Measurements from ENCODE around the gene RUNX2.

The RUNX2 gene

GRCh38 chr6:45679163-45679562, 351.0 kb downstream of the RUNX2 start:
- ATAC-seq: no peak
- TF ChIP-seq ZFP30 (CRISPR knock-in tag; IDR thresholded peaks at IDR 0.05) (no peak), ESRRG (CRISPR knock-in tag; IDR thresholded peaks at IDR 0.05) (no peak), PATZ1 (CRISPR knock-in tag; IDR thresholded peaks at IDR 0.05; ENCODE audit: borderline replicate concordance) (no peak), TCF4 (CRISPR knock-in tag; IDR thresholded peaks at IDR 0.05; ENCODE audit: borderline replicate concordance) (no peak), ZNF565 (CRISPR knock-in tag; conservative IDR thresholded peaks at IDR 0.05; ENCODE audit: low read depth) (no peak), ZFP3 (CRISPR knock-in tag; IDR thresholded peaks at IDR 0.05) (no peak), ZNF70 (CRISPR knock-in tag; IDR thresholded peaks at IDR 0.05) (no peak), CSRNP3 (CRISPR knock-in tag; IDR thresholded peaks at IDR 0.05) (no peak), ZC3H10 (CRISPR knock-in tag; IDR thresholded peaks at IDR 0.05) (no peak), ISL1 (CRISPR knock-in tag; IDR thresholded peaks at IDR 0.05) (no peak), CSDC2 (CRISPR knock-in tag; IDR thresholded peaks at IDR 0.05) (no peak), GLIS3 (CRISPR knock-in tag; IDR thresholded peaks at IDR 0.05) (no peak), TOX (CRISPR knock-in tag; IDR thresholded peaks at IDR 0.05; ENCODE audit: borderline replicate concordance) (no peak), CREB5 (CRISPR knock-in tag; IDR thresholded peaks at IDR 0.05; ENCODE audit: low read depth) (no peak), ARNTL (CRISPR knock-in tag; IDR thresholded peaks at IDR 0.05; ENCODE audit: borderline replicate concordance, low read depth) (no peak), OSR1 (CRISPR knock-in tag; IDR thresholded peaks at IDR 0.05) (no peak), RARB (CRISPR knock-in tag; IDR thresholded peaks at IDR 0.05) (no peak)

GRCh38 chr6:45679631-45680030, 351.5 kb downstream of the RUNX2 start:
- ATAC-seq: no peak
- no peak for TF ChIP-seq ZNF8 (CRISPR knock-in tag; IDR thresholded peaks at IDR 0.05)
- no peak for TF ChIP-seq PATZ1 (CRISPR knock-in tag; IDR thresholded peaks at IDR 0.05; ENCODE audit: borderline replicate concordance)
- no peak for TF ChIP-seq CSRNP3 (CRISPR knock-in tag; IDR thresholded peaks at IDR 0.05)

- ATAC-seq: no peak
- TF ChIP-seq PATZ1 (CRISPR knock-in tag; IDR thresholded peaks at IDR 0.05; ENCODE audit: borderline replicate concordance): no peak
- TF ChIP-seq ZNF70 (CRISPR knock-in tag; IDR thresholded peaks at IDR 0.05): no peak
- TF ChIP-seq ZC3H10 (CRISPR knock-in tag; IDR thresholded peaks at IDR 0.05): no peak
- TF ChIP-seq PPARA (CRISPR knock-in tag; IDR thresholded peaks at IDR 0.05; ENCODE audit: borderline replicate concordance): no peak
- no peak for TF ChIP-seq ZNF8 (CRISPR knock-in tag; IDR thresholded peaks at IDR 0.05)
- no peak for TF ChIP-seq TSHZ2 (CRISPR knock-in tag; IDR thresholded peaks at IDR 0.05)
- no peak for TF ChIP-seq SNAI2 (CRISPR knock-in tag; IDR thresholded peaks at IDR 0.05)
- no peak for TF ChIP-seq POU6F1 (CRISPR knock-in tag; IDR thresholded peaks at IDR 0.05; ENCODE audit: borderline replicate concordance, low read depth)
- TF ChIP-seq ZFP3 (CRISPR knock-in tag; IDR thresholded peaks at IDR 0.05): no peak
- no peak for TF ChIP-seq ISL1 (CRISPR knock-in tag; IDR thresholded peaks at IDR 0.05)
- no peak for TF ChIP-seq BACH2 (CRISPR knock-in tag; IDR thresholded peaks at IDR 0.05; ENCODE audit: borderline replicate concordance)
Measured at GRCh38 chr6:45681860-45682511, 353.9 kb downstream of the RUNX2 start.
